Measurements from ENCODE around the gene SIGLEC6.

Gene SIGLEC6

DNA sequence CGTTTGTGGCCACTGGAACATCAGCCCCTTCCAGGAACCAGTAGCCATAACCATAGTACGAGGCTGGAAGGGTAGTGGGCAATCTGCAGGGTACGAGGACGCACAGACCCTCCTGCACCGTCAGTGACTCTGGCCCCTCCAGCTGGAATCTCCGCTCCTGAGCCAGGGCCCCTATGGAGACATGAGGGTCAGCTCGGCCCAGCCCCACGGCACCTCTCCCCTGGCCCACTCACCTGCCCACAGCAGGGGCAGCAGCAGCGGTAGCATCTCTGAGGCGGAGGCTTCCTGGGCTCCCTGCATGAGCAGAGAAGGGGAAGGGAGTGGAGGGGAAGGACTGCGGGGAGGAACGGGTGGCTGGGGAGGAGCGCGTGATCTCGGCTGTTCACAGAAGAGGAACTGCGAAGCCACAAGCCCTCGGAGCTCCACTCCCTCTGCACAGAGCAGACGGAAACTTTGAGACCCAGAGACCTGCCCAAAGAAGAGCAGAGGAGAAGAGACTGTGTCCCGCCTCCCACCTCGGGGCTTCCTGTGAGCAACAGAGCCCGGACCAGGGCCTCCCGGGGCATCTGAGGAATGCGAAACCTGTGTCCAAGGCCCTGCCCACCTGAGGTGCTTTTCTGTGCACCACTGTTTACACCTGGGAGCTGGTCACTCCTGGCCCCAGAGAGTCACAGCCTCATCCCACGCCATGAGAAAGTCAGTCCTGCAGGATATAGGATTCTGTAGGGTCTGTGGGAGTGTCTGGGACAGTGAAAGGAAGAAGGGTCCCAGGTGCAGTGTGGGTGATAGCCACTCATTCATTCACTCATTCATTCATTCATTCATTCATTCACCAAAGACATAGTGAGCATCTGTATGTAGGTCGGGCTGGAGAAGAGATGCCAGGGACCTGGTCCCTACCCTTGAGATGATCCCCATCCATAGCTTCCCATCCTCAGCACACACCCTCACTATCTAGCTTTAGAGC, at the start of gene SIGLEC6:
SIGLEC6 (minus strand) TSS at position 322 of the 967 bp plus-strand sequence; CDS start at position 300, 22 bp downstream.
- DNase-seq (ENCODE audit: low read depth): no peak

DNA sequence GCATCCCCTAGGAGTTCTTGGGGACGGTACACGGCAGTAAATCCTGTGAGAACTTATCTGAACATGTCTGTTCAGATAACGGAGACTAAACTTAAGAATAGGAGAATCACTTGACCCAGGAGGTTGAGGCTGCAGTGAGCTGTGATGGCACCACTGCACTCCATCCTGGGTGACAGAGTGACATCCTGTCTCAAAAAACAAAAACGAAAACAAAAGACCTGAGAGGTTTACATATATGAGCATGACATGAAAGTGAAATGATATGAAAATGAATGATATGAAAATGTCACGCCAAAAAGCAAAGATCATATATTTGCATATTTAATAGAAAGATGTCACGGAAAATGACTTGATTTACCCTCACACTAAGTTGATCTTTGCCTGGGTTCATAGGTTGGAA, 45.4 kb upstream of the SIGLEC6 start:
- DNase-seq (ENCODE audit: low read depth): no peak

DNA sequence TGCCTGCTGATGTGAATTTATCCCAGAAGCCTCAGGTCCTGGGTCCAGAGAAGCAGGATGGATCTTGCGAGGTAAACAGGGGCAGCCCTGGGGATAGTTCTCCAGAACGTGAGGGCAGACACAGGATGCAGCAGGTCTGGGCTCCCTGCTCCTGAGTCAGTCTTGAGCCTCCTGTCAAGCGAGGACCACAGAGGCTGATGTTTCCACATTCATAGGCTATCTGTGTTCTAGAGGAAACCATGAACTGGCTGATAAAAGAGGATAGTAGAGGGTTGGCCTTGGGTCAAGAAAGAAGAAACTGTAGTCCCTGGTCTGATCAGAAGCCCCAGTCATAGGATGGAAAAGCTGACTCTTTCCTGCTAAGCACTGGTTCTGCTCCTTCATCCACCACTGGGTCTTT, 41.9 kb upstream of the SIGLEC6 start:
- no peak for DNase-seq (ENCODE audit: low read depth)

DNA sequence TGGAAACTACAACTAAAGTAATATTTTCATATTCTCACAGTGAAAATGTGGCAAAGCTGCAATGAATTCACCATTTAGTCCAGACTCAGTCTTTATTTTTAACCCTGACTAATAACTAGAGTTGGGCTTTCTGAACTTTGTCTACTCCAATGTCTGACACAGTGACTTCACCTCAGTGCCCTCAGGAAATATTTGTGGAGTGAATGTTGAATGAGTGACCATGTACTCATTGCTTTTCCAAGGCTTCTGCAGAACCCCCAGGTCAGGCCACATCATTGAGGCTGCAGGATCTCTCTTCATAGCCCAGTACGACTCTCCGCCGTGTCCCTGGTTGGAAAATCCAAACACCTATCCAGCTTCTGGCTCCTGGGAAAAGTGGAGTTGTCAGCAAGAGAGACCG, 41.4 kb upstream of the SIGLEC6 start:
- DNase-seq (ENCODE audit: low read depth): no peak

DNA sequence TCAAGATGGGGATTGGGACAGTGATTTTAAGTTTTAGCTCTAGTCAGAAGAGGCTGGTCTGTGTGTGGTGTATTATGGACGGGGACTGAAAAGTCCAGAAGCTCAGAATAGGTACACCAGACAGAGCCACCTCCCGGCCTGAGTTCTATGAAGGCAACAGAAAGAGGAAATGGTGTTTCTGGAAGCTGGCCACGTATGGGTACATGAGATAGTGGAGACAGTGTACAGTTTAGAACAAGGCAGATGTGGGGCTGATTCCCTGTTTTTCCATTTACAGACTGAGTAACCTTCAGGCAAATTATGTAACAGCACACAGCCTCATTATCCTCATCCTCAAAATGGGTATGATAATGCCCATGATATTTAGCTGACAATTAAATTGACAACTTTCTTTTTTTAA, 40.9 kb upstream of the SIGLEC6 start:
- DNase-seq (ENCODE audit: low read depth): no peak

DNA sequence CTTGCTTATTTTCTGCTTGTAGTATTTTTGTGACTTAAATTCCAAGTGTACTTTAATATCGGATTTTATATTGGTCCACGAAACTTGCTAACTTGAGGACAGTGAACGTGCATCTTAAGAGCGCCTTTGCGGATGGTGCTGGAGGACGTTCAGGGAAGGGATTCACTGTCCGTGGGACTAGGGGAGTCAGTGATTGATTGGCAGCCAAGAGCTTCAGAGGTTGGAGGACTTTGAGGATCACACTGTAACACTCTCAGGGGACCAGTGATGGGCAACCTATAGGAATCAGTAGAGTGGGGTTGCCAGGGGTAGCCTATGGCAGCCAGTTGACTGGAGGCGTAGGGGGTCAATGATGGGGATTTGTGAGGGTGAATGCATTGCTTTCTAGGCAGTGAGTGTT, 40.1 kb upstream of the SIGLEC6 start:
- DNase-seq (ENCODE audit: low read depth): no peak

DNA sequence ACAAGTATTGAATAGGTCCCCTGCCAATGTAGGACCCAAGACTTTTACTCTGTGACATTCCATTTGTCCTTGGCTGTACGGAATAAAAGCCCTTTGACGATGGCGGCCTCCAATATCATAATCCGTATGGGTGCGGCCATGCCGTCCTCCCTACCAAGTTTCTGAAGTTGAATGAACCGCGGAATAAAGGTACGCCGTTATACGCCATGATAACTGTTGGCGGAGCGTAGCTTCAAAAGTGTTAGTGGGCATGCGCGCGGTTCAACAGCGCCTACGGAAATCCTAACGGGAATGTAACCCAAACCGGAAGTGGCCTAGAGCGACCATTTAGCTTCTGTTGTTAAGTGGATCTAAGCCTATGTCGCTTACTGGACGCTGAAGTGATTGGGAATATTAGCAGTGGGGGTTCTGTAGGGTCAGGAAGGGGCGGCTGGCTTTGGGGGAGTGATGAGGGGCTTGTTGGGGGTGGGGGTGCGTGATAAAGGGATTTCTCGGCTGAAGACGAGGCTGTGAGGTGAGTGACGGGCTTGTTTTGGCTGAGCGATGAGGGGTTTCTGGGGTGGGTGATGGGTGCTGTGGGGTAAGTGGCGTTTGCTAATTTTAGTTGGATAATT, 39.6 kb upstream of the SIGLEC6 start, which contains the start of gene ZNF175:
ZNF175 (plus strand) TSS at position 322 of the 614 bp plus-strand sequence. CDS start 2,047 bp downstream, outside the sequence.
- DNase-seq (ENCODE audit: low read depth): peak; percentile 86

DNA sequence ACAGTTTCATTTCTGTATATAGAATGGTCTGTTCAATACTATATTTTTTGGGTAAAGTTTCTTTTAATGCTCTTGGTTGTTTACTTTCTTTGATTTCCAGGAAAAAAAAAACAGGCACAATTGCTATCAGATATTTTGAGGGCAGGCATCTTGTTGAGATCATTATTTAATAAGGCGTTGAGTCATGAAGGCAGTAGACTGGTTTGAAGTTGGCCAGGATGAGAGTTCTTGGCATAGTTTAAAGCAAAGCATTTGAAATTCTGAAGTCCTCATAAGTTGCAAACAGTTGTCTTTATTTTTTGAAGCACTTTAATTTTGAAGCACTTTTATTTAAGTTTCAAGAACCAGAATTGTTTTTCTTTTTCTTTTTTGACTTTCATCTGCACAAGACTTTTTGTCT, 37.0 kb upstream of the SIGLEC6 start:
- DNase-seq (ENCODE audit: low read depth): no peak

DNA sequence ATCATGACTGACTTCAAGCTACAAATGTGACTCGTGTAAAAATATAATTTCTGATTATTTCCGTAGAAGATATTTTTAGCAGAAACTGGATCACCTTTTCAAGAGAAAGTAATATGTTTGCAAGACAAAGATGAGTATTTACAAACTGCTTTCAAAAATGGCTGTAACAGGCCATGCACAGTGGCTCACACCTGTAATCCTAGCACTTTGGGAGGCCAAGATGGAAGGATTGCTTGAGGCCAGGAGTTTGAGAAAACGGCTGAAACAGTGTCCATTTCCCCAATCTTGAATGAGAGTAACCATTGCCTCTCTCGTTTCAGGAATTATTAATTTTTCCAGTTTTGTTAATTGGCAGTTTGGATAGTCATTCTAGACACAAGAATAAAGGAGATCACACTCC, 36.1 kb upstream of the SIGLEC6 start:
- no peak for DNase-seq (ENCODE audit: low read depth)

DNA sequence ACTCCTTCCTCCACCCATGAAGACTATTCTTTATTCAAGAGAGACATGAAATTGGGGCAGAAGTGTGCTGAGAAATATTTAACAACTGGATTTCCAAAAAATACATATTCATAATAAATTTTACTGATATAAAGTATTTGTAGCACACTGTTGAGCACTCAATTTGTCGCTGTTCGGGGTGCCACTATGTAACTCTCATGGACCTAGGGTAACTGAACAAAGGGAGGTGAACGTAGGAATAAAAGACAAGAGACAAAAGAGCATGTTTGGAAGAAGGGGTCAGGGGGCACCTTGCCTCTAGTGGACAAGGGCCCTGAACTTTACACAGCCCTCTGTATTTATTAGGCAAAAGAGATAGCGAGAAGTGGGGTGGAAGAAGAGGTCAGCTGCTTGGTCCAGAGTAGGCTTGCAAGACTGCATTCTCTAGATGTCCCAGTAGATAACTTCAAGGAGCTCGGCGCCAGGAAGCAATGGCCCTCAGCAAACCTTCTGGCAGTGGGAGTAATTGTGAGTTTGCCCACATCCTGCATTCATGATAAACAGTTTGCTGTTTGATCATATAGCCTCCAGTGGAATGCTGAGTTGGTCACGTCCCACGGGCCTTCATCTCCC, 35.1 kb upstream of the SIGLEC6 start:
- no peak for DNase-seq (ENCODE audit: low read depth)

DNA sequence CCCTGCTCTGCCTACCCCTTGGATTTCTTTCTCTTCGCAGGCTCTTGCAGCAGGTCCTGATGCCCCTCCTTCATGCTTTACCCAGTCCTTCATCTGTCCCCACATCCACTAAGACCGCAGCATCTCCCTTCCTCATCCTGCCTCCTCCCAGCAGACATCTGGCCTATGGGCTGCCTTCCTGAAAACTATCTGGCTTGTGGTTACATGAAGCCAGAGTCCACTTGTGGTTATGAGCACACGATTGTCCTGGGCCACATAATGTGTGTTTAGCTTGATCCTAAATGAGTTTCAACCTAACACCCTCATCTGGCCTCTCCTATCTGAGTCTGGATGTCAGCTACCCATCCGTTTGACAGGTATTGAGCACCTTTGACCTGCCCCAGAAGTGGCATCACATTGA, 34.1 kb upstream of the SIGLEC6 start:
- no peak for DNase-seq (ENCODE audit: low read depth)

DNA sequence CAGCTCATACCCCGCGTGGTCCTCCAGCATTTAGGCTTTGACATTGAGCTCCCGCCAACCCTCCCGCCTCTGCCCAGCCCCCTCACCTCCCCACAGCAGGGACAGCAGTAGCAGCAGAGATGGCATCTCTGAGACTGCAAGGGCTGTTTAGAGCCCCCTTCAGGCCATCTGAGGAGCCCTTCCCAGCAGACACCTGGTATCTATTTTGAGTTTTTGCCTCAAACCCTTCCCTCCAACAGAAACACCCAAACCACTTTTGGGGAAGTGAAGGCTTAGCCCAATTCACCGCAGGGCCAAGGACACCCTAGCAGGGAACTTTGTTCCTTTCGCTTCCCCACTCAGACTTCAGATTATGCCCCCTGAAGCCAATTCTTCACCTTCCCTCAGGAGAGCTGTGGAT, 33.3 kb upstream of the SIGLEC6 start:
- no peak for DNase-seq (ENCODE audit: low read depth)

DNA sequence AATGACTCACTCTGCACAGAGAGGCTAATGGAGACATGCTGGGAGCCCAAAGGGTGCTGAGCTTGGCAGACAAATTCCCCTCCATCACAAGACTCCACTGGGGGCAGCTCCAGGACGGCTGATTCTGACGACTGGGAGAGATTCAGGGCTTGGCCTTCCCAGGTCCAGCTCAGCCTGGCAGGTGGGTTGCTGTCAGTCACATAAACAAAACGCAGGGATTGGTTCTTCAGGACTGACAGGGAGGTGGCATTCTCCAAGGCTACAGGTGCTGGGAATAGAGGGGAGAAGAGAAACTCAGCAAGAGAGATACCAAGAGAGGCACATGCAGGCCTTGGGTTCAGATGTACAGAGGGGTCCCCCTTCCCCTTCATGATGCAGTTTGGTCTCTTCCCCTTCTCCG, 28.9 kb upstream of the SIGLEC6 start:
- no peak for DNase-seq (ENCODE audit: low read depth)

DNA sequence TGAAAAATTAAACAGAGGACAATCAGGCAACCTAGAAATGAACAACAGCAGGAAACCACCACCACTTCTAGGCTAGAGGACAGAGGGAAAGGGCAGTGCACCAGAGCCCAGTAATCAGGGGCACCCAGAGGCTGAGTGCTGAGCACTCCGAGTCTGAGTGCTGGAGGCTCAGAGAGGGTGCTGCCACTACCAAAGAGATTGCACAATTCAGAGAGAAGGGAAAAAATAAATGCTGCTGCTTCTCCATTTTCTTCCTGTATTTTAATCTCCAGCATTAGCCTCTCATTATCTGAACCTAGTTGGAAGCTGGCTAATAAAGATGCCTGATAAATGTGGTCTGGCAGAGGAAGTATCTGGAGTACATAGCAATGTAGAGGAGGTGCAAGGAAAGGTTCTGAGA, 27.8 kb upstream of the SIGLEC6 start:
- no peak for DNase-seq (ENCODE audit: low read depth)

DNA sequence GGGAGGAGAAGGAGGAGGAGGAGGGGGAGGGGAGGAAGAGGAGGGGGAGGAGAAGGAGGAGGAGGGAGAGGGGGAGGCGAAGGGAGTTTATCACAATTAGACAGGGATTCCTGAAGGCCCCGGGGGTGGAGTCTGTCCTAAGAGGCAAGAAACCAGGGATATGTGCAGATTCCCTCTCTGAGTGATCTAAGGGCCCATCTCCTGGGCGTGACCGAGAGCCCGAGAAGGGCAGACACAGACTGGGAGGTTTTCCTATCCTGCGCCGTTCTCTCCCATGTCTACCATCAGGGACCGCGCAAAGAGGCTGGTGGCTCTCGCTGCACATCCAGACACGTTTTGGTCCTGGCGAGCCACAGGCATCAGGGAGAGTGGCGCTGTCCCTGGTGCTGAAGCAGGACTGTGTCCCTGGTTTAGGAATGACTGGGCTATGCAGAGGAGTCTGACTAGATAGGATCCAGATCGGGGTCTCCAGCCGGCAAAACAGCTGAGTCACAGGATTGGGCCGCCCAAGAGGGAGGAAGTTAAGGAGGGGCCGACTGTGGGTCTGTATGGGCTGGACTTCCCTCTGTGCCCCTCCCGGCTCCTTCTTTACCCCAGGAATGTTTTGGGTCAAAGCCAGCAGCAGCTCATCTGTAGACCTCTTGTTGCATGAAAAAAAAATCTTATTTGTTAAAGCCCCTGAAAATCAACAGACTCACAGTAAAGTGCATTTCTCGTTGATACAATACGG, 21.7 kb upstream of the SIGLEC6 start:
- DNase-seq (ENCODE audit: low read depth): peak; percentile 25

DNA sequence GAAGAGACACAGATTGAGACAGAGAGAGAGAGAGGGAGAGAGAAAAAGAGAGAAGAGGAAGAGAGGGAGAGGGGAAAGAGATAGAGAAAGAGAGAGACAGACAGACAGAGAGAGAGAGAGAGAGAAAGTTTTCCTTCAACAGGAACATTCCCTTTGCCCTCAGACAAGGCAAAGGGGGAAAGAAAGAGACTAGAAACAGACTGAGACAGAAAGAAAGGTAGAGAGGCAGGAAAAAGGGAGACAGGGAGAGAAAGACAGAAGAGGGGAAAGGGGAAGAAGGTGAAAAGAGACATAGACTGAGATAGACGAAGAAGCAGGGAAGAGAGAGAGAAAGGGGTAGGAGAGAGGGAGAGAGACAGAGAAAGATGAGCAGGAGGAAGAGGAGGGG, 21.1 kb upstream of the SIGLEC6 start:
- DNase-seq (ENCODE audit: low read depth): no peak

DNA sequence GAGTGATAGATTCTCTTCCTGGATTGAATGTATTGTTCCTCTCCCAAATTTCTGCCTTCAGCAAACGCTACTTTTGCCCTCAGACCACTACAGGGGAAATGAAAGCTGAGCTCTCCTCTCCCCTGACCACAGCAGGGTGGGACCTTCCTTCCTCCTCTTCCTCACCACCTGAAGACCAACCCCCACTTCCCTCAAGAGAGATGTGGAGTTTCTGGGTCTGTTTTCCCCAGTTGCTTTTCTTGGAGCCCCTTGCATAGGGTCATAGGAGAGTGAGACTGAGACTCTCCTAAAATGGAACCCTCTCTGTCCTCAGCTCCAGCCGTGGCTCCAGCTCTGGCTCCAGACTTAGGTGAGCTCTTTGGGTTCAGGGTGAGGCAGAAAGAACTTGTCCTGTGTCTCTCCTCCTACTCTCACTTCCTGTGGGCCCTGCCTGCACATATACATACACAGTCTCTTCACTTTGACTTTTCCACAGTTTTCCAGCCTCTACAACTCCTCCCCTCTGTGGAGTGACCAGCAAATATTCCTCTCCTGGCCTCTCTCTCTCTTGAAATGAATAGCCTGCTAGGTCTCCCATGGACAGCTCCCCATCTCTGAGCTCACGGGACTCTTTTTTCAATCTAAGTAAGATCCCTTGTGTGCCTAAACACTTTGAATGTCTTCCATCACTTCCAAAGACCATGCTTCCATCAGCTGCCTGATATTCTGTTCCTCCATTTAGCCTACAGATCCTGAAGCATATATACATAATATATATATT, 20.4 kb upstream of the SIGLEC6 start:
- no peak for DNase-seq (ENCODE audit: low read depth)

DNA sequence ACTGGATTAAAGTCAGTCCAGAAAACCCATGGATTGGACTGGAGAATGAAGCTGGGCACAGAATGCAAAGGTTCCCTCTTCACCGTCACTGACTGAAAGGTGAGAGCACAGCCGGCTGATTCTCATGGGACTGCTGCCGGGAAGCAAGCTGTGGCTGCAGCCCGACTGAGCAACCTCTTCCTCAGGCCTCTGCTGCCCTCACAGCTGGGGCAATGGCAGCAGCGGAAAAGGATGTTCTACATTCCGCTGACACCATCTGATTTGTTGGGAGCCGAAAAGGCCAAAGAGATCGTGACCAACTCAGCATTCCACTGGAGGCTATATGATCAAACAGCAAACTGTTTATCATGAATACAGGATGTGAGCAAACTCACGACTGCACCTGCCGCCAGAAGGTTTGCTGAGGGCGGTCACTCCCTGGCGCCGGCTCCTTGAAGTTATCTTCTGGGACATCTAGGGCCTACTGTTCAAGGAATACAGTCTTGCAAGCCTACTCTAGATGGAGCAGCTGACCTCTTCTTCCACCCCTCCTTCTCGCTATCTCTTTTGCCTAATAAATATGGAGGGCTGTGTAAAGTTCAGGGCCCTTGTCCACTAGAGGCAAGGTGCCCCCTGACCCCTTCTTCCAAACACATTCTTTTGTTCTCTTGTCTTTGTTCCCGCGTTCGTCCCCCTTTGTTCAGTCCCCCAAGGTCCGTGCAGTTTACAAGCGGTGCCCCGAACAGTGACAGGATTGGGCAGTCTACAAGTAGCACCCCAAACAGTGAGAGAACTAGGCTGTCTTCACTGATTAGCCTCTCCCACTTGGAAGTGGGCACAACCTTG, 19.6 kb upstream of the SIGLEC6 start:
- no peak for DNase-seq (ENCODE audit: low read depth)

DNA sequence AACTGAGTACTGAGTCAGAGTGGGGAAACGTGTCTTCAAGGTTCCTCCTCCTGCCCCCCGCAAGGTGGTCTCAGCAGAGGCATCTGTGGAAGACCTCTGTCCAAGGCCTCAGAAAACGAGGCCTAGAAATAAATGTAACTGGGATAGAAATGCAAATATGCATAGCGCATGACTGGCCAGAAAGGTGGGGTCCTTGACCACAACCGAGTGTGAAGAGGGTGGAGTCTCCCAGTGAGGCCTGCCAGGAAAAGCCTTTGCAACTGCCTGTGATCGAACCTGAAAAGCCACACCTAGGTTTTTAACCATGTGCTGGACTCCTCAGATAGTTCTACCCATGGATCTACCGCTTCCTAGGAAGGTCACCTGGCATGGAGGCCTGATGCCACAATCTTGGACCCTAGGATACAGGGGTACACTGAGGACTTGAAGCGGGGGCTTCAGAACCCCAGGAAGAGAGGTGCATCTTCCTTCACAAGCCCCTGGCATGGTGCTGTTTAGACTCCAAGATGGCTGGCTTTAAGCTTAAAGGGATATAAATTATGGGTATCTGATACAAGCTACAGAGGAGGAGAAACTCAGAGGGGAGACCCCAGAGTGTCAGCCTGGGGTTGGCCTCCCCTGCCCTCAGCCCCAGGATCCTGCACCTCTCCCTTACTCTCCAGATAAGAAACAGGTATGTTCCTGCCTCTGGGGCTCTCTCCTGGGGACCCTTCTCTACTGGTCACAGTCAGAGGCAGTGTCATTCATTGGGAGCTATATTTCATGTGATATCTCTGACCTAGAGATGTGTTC, 18.3 kb upstream of the SIGLEC6 start:
- DNase-seq (ENCODE audit: low read depth): no peak

DNA sequence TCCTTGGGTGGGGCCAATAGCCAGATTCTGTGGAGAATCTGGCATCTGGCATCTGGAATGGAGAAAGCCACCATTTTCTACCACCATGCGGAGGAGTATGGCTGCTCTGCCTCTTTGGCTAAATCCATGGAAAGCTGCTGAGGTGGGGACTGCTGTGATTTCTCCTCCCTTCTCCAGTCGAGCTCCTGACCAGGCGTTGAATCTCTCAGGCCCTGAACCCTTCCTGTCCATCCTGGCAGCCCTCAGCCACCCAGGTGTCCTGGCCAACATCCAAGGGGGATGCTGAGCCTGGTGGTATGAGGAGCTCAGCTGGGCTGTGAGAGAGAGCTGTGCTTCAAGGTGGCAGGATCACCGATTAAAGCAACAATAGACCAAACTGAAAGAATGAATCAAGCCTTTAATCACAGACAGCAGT, 17.4 kb upstream of the SIGLEC6 start:
- DNase-seq (ENCODE audit: low read depth): no peak
